Stimulated activated CD4-positive, alpha-beta T cell treated with anti-CD3 and anti-CD28 coated beads, Interleukin-15, amount 100 ng/mL, for 48 hours (primary cell): ENCODE measurements around the gene MGAT4A.
"Not testable (repeated sequence)": the region's sequence is repeated elsewhere in the genome, so short reads cannot be mapped to it uniquely, and the experiment has no call there.

Experiments
- DNase-seq, 2 donors: peaks; one replicate each; pipeline ENCODE4 v3.0.0-alpha.2; 2020; ENCODE audit warnings: low read depth in 2 of 2

Gene MGAT4A

DNA sequence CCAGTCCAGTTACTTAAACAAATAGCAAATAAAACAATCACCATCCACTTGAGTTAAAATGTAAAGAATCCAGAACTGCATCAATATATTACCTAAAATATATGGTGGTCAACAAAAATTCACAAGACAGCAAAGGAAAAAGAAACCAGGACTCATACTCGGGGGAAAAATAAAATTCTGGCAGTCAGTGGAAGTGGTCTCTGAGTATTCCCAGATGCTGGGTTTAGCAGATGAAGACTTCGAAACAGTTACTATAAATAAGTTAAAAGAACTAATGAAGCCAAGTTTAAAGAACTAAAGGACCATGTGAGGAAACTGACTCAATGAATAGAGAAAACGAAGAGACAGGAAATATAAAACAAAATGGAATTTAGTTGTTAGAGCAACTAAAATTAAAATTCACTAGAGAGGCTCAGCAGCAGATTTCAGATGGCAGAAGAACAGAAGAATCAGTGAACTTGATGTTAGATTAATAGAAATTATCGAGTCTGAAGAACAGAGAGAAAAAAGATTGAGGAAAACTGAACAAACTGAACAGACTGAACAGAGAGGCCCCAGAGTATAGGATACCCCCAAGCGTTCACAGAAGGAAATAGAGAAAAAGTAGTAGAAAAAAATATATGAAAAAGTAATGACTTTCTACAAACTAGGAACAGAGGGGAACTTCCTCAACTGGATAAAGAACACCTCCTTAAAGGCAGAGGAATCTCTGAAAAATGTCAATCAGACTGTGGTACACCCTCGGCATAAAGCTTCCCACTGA lies 27.9 kb downstream of the MGAT4A start:
- no peak for DNase-seq

DNA sequence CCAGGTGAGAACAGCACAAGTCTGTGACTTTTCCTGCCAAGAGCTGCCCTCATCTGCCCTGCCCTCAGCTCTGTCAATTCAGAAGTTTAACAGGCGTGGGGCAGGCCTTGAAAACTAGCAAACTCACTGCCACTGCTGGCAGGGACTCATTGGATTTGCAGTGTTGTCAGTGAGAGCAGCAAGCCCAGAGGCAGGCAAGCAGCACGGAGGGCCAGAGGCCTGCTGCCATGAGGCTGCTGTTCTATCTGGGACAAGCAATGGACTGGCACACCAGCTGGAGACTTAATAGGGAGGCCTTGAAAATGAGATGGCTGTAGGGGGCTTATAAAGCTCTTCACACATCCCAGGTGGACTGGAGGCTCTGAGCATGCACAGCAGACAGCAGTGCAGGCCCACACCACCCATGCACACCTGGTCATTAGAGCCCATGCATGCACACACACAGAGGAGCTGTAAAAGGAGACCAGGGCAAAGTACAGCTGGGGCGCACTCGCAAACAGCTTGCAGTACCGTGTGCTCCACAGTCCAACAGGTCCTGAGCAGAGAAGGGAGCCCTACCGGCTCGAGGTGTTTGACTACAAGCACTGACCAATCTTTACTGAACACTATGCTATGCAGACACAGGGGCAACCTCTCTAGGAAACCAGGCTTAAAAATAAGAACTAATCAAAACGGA lies 28.7 kb downstream of the MGAT4A start:
- DNase-seq, result no peak

DNA sequence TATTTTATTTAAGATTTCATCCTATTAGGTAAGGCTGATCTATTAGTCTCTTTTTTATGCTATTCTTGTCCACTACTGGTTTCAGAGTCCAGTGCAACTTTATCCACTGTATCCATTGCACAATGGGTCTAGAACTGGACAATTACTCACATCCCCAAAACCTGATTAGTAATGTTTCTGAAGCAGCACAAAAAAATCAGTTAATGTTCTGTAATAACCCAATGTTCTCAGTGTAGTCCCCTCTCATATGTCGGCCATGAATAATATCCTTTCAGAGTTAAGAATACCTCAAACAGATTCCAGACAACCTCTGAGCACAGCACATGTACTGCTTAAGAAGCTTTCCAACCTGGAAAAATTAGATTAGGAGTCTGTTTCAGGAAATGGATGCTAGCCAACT lies 29.7 kb downstream of the MGAT4A start:
- DNase-seq, result no peak

DNA sequence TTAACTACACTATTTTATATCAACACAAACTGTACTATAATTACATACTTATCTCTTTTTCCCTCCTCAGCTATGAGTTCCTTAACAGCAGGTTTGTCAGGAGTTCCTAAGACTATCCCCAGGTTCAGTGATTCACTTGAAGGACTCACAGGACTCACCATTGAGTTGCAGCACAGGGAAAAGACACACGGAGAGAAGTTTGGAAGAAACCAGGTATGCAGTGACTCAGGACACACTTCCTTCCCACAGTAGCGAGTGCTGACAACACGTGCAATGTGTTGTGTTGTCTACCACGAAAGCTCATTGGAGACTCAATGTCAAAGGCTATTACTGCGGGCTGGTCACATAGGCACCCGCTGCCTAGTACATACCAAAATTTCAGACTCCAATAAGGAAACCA lies 32.0 kb downstream of the MGAT4A start:
- no peak for DNase-seq

DNA sequence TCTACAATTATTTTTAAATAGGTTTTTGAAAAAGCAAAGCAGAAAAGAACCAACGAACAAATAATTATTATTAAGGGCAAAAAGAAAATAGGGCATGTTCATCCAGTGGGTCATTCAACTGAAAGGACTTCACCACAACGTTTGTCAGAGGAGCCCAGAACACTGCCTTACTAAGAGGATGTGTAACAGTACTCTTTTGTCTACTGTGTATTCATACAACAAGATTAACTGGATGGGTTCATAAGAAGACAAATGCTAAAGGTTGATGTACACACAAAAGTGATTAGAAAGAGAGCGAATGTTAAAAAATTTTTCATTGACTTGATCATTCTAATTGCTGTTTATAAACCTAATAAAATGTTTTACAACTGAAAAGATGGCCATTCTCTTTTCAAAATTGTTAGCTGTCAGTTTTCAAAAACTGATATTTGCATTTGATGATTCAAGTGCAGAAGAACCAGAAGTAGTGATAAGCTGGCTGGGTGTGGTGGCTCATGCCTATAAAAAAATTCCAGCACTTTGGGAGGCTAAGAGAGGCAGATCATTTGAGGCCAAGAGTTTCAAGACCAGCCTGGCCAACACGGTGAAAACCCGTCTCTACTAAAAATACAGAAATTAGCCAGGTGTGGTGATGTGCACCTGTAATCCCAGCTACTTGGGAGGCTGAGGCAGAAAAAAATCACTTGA lies 33.1 kb downstream of the MGAT4A start:
- no peak for DNase-seq

DNA sequence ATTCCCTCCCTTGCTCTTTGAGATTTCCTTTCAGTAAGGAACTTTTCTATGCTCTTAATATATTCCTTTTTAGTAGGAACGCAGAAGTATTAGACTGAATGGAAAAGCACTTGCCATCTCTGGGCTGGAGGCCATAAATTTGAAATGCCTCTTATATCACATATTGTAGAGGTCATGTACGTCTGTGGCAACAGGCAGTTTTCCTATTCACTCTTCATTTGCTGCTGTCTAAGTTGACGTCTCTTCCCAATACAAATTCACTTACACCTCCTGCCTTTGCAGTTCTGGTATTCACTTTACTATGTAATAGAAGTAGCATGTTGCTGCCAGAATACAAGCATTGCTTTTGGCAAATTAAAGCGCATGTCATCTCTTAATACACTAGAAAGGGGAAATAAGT lies 34.7 kb downstream of the MGAT4A start:
- DNase-seq, result no peak

DNA sequence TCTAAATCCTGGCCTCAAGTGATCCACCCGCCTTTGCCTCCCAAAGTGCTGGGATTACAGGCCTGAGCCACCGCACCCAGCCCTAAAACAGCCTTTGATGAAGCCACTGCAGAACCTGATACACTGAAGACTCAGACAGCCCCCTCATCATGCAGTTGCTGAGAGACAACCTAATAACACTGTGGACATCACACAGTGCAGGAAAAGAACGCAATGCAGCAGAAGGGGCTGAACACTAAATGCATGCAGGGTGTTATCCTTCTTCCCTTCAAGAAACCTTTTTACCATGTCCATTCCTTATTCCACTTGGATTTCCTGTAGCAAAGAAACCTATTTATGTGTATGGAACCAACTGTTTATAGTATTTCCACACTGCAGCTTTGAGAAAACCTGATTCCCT lies 35.7 kb downstream of the MGAT4A start:
- DNase-seq, result no peak

DNA sequence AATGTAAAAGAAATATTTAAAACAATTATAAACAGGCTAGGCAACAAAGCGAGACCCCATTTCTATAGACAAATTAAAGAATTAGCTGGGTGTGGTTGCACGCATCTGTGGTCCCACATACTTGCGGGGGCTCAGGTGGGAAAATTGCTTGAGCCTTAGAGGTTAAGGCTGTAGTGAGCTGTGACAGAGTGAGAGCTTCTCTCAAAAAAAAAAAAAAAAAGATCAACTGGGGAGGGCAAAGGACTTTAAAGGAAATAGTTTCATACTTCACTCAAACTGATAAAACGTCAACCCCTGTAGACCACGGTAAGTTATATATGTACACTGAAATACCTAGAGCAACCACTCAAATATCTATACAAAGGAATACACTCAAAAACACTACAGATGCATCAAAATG lies 37.5 kb downstream of the MGAT4A start:
- no peak for DNase-seq

DNA sequence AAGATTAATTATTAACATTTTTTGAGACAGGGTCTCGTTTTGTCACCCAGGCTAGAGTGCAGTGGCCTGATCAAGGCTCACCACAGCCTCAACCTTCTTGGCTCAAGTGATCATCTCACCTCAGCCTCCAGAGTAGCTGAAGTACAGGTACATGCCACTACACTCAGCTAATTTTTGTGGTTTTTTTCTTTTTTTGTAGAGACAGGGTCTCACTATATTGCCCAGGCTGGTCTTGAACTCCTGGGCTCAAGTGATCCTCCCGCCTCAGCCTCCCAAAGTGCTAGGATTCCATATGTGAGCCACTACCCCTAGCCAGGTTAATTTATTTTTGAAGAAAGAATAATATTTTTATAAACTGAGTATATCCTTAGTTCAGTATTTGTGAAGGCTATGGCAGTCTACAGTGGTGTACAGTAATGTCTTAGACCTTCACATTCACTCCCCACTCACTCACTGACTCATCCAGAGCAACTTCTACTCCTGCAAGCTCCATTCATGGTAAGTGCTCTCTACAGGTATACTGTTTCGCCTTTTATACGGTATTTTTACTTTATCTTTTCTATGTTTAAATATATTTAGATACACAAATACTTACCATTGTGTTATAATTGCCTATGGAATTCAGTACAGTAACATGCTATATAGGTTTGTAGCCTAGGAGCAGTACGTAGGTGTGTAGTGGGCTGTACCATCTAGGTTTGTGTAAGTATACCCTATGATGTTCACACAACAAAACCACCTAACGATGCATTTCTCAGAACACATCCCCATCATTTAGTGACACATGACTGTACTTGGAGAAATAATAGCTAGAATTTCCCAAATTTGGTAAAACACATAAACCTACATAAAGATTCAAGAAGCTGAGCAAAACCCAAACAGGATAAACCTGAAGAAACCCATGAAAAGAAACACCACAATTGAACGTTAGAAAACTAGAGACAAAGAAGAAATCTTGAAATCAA lies 38.6 kb downstream of the MGAT4A start:
- DNase-seq, result no peak

DNA sequence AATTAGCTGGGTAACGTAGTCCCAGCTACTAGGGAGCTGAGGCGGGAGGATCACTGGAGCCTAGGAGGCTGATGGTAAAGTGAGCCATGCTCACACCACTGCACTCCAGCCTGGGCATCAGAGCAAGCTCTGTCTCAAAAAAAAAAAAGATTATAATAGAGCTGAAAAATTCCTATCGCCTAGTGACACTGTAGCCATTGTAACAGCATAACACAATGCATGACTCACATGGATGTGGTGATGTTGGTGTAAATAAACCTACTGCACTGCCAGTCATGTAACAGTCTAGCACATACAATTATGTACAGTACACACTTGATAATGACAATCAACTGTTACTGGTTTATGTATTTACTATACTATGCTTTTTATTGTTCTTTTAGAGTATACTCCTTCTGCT lies 39.6 kb downstream of the MGAT4A start:
- no peak for DNase-seq

DNA sequence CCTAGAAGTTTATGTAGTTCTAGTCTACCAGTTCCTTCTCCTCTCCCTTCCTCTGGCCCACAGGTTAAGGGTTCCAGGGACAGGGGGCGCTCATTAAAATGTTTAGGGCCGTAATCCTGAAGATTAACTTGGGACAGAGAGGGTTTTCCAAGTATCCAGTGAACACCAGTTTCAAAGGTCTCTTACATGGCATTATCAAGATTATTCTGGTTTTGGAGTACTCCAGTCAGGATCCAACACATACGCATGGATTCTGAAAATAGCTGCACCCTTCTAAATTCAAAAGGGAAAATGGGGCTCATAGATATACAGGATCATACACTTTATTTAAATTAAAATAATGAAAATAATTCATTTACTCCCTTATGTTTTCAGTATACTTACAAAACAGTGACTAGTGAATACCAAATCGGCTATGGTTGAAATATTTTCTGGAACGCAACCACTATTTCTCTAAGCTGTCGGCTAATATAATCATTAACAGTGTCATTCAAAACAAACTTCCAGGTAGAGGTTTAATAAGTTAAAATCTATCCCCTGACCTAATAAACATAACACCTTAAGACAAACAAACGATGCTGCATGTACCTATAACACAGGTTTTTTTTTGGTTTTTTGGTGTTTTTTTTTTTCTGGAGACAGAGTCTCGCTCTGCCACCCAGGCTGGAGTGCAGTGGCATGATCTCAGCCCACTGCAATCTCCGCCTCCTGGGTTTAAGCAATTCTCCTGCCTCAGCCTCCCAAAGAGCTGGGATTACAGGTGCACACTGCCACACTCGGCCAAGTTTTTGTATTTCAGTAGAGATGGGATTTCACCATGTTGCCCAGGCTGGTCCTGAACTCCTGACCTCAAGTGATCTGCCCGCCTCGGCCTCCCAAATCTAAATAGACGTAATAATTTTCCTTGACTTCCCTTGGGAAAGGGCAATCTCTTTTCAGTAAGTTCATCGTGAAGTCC lies 44.7 kb downstream of the MGAT4A start:
- no peak for DNase-seq

DNA sequence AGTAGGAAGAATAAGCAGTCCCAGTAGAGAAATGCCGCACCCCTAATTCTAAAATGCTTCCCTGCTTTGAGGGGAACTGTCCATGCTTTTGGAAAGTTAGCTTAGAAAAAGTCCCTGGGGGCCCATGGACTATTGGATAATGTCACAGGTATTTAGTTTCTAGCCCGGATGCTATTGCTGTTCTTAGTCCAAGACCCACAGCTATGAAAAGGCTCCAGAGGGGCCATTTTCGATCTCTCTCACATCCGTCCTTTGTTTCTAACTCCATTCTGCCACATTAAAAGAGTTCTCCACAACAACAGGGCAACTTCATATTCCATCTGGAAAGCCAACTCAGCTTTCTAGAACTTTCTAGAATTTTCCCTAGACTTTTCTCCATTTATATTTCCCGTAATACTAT lies 47.2 kb downstream of the MGAT4A start:
- DNase-seq, result no peak

DNA sequence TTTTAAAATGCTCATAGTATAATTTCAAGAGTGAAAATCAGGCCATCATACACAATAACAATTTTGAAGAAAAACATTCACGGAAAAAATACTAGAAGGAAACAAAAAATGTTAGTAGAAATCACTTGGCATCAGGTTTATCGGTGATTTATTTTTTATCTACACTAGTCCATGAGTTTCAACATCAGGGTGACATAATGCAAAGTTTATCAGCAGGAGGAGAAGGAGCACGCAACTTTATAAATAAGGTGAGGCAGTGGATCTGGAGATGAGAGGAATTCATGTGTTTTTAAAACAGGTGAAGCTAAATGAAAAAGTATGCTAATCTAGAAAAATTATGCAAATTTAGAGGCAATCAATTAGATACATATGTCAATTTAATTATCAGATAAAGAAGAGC lies 54.2 kb downstream of the MGAT4A start:
- DNase-seq, result no peak

DNA sequence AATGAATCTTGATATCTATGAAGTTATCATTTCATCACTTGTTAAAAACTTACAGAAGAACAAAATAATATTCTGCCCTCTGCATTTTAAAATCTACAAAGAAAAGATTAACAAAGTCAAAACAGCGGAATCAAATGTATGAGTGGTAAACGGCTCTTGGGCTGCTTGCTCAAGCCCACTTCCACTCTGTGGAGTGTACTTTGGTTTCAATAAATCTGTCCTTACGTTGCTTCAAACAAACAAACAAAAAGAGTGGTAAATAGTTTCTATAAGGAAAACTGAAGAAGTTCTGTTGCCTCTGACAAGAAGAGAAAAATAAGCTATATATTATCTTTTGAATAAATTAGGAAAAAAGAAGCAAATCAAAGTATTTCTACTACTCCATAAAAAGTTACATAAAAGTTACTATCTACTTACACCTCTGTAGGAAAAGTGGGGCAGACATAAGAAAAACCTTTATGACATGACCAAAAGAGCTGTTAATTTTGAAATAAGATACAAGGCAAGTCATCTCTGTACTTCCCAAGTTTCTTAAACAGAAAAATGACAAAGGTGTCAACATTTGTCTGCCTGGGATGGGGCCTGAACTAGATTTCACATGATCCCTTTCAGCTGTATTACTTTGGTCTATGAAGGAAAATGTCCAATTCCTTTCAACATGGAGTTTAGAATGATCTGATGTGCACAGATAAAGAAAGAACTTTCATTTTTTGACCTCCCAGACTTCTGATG lies 56.5 kb downstream of the MGAT4A start:
- DNase-seq, result no peak

DNA sequence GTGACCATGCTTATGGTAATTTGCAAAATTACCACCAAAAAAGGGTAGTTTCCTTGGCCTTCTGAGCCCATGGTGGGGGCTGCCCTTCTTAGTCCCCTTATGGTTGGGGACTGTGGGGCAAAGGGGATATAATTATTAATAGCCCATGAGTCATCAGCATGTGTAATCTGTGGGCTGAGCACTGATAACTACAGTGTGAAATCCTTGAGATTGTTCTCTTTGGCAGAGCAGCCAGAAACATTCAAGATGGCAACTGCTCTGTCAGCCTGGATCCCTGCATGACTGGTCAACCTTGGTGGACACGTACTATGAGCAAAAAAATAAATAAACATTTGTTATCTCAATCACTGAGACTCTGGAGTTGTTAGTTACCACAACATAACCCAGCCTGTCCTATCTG lies 61.3 kb downstream of the MGAT4A start:
- DNase-seq, result no peak

DNA sequence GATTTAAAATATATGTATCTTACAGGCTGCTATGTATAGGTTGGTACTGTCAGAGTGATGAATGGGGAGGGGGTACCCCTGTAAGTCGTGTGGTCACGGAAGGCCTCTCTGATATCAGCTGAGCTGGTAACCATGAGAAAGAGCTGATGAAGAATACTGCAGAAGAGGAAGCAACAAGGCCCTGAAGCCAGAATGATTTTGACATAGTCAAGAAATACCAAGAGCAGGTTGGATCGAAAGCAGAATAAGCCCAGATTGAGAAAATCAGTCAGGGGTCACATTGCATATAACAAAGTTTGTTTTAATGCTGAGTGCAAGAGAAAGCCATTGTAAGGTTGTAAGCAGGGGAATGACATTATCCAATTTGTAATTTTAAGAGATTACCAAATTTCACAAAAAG lies 65.3 kb downstream of the MGAT4A start:
- DNase-seq, result no peak

DNA sequence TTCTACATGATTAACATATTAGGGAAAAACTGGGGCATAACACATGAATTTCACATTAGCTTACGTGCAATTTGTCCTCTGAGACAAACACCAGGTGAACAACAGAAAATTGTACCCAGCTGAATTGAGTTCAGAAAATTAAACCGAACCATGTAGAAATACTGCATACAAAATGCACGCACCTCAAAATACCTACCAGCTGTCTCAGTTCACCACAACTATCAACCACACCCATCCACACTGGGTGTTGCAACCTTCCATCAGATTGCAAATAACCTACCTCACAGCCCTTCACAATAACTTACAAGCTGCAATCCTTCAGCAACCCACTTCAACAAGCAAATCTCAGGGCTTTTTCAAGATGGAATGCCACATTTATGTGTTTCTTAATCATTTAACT lies 66.6 kb downstream of the MGAT4A start:
- peak in 1 of 2 donors; percentile 38 for DNase-seq

DNA sequence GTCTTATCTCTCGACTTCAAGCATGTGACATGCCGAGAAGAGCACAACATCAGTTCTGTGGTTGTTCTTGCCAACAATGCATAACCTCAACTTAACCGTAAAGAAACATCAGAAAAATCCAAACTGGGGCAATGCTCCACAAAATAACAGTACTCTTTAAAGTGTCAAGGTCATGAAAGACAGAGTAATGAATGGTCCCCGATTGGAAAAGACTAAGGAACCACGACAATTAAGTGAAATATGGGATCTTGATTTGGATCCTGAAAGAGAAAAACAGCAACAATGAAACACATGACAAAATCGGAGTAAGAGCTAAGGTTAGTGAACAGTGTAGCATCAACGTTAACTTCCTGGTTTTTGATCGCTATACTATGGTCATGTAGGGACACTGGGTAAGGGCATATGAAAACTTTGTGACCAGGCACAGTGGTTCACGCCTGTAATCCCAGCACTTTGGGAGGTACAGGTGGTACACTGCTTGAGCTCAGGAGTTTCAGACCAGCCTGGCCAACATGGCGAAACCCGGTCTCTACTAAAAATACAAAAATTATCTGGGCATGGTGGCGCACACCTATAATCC lies 67.3 kb downstream of the MGAT4A start:
- no peak for DNase-seq

DNA sequence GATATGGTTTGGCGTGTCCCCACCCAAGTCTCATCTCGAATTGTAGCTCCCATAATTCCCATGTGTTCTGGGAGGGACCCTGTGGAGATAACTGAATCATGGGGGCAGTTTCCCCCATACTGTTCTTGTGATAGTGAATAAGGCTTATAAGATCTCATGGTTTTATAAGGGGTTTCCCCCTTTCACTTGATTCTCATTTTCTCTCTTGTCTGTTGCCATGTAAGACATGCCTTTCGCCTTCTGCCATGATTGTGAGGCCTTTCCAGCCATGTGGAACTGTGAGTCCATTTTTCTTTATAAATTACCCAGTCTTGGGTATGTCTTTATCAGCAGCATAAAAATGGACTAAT lies 71.5 kb downstream of the MGAT4A start:
- DNase-seq, result not testable (repeated sequence)
